GM13977 (cell line): ENCODE results near the gene RNF126.

ENCODE experiments used
- DNase-seq: peaks from one replicate; pipeline ENCODE4 v3.0.0; 2012; ENCODE audit warnings: low spot score
- in situ Hi-C: fragments of 300-500 bp; cut with MboI; formaldehyde crosslinking; loops from one replicate; pipeline ENCODE4 v1.12.0; 2022; ENCODE audit warnings: low sequenced_read_pairs, low pct_unique_long_range_greater_than_20kb, mixed read lengths, inconsistent platforms; ENCODE audit not compliant: unreplicated experiment
- TF ChIP-seq, protein P1 (sequence below): IDR thresholded peaks from 2 replicates; pipeline ENCODE4 v1.5.1; 2012; ENCODE audit warnings: mild to moderate bottlenecking, control low read depth; ENCODE audit not compliant: insufficient read depth; ENCODE audit errors: extremely low read depth, missing control alignments

RNF126 gene

DNA sequence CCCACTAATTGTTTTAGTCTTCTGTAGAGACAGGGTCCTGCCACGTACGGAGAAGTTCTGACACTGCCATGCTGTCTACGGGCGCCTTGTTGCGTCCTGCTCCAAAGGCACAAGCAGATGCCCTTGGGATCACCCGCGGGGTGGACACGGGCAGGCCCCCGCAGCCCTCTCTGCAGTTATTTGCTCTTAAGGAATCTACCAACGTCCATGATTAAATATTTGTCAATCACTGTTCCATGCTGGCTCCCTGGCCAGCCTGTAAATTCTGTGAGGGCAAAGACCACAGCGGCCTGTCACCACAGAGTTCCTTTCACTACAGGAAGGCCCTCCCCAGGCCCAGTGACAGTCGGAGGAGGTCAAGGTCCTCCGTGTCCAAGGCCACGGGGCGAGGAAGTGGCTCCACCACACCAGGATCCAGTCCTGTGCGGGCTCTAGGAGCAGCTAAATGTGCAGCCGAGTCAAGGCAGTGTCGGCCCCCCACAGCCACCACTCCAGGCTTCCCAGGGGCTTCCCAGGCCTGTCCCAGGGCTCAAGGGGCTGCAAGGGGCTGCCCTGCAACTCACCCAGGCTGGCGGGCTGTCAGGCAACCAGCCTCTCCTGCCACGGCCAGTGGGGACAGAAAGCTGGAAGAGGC is 2.1 kb downstream of the RNF126 start:
- TF ChIP-seq, protein P1, sequence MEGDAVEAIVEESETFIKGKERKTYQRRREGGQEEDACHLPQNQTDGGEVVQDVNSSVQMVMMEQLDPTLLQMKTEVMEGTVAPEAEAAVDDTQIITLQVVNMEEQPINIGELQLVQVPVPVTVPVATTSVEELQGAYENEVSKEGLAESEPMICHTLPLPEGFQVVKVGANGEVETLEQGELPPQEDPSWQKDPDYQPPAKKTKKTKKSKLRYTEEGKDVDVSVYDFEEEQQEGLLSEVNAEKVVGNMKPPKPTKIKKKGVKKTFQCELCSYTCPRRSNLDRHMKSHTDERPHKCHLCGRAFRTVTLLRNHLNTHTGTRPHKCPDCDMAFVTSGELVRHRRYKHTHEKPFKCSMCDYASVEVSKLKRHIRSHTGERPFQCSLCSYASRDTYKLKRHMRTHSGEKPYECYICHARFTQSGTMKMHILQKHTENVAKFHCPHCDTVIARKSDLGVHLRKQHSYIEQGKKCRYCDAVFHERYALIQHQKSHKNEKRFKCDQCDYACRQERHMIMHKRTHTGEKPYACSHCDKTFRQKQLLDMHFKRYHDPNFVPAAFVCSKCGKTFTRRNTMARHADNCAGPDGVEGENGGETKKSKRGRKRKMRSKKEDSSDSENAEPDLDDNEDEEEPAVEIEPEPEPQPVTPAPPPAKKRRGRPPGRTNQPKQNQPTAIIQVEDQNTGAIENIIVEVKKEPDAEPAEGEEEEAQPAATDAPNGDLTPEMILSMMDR = no peak
- no peak for DNase-seq
- in situ Hi-C loops = no loop called here

DNA sequence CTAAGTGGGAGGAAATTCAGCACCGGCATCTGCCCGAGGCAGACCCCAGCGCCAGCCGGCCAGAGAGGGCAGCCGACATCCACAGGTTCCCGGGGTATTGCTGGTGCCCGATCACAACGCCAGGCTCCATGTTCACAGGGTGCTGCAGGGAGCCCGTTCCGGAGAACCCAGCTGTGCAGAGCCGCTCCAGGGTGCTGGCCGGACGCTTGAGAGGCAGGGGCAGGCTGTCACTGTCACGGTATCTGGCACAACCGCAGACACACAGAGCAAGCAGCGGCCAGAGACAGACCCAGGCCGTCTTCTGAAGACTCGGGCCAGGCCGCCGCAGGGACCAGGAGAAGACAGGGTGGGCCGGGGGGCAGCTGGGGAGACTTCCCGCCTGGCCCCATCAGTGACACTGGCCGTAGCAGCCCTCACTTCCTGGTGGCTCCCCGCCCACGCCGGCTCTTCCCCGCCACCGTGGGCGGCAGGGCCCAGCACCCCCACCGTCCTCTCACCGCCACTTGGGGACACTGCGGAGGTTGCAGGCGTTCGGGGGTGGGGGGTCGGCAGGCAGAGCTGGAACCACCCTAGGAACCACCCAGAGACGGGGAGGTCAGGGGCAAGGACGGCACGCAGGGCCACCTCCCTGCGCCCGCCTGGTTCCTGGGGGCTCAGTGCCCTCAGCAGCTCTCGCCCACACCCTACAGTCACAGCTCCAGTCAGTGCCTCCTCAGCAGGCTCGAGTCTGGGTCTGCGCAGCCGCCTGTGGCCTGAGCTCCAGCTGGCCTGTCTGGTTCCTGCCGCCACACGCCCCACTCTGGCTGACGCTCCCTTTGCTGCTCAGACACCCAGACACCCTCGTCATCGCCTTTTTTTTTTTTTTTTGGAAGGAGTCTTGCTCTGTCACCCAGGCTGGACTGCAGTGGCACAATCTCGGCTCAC is 3.8 kb downstream of the RNF126 start:
- TF ChIP-seq, protein P1 = no peak
- DNase-seq = no peak
- in situ Hi-C loops = no loop called here

DNA sequence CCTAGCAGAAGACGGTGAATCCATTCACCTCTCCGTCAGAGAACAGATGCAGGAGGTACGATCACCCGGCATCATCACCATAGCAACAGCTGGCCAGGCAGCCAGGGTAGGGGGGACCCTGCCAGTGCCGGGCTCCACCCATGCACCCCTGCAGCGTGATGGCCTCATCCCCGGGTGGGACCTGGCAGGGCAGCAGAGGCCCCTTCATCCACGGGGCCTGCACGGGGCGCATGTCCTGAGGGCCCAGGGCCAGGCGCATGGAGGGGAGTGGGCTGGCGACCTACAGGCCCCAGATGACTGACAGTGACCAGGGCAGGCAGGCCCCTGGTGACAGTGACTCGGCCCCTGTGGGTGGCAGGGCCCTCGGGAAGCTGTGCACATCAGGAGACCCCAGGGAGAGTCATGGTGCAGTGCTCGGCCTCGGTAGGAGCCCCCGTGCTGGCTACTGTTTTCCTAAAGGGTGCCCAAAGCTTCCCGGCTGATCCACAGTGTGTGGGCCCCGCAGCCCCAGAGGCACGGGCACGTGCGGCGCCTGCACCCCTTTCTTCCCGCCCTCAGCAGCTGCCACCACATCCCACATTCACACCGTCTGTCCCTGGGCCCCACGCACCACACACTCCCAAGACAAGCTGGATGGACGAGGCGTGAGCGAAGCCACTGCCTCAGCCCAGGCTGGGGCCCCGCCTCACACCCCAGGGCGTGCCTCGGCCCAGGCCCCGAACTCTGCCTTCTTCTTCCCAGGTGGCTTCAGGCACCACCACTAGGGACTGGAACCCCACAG is 4.8 kb downstream of the RNF126 start:
- TF ChIP-seq, protein P1 = no peak
- DNase-seq = no peak
- in situ Hi-C loops = no loop called here

DNA sequence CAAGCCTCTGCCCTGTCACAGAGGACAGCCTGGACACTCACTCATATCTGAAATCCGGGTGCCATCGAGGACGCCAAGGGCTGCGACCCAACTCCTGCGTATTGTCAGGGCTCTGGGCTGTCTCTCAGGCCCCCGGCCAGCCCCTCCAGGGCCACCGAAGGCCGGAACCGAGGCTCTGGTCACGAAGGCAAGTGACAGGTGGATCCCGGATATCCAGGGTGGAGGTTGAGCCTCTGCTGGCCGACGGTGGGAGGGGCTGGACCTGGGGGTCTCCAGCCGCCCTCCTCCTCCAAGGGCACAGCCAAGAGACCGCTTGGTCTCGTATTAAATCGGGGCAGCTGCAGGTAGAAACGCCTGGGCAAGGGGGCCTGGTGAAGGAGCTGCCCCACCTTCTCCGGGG is 5.4 kb downstream of the RNF126 start:
- DNase-seq = no peak
- in situ Hi-C loops = no loop called here
- TF ChIP-seq, protein P1 = no peak

DNA sequence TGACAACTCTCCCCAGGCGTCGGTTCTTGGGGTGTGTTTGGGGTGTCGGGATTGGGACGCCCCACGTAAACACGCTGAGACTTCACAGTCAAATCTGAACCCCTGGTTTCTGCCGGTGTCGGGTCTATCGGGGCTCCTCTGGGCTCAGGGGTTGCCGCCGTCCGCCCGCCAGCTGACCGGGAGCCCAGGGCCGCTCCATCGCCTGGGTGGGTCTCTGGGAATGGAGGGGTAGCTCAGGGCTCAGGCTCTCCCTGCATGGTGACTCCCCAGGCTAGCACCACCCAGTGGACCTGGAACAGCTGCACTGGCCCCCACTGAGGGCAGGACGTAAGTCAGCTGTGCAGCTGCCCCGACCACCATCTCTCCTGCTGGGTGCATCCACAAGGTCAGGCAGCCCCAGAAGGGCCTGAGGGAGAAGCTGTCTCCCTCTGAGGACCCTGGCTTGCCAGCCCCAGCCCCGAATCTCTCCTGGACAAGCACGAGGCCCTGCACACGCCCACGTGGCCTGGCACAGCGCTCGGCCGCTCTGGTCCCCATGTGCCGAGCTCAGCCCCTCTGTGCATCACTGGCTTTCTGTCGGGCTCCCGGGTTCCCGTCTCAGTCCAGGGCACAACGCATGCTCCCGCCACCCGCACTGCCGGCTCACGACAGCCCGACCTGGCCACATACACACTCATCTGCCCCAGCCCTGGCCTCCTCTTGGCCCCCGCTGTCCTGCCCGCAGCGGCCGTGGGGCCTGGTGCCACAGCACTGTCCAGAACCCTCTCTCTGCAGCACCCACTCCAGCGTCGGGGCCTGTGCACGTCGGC is 6.1 kb downstream of the RNF126 start:
- in situ Hi-C loops = no loop called here
- TF ChIP-seq, protein P1 = no peak
- no peak for DNase-seq

DNA sequence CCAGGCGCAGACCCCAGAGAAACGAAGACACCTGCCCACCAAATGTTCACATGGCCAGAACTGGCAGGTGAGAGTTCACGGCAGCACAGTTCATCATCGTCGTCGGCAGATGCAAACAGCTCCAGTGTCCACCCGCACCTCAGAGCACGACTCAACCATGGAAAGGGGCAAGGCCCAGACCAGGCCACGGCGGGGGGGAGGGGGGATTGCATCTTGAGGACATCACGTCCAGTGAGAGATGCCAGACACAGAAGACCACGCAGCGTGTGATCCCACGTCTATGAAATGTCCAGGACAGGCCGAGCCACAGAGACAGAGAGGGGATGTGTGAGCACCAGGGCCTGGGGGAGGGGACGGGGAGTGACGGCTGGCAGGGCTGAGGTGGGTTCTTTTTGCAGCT is 7.3 kb downstream of the RNF126 start:
- no peak for DNase-seq
- TF ChIP-seq, protein P1 = no peak
- in situ Hi-C loops = no loop called here
